H1 (cell line): ENCODE measurements around the gene NHSL2. TPM values are rescaled to one million over a fixed set of nuclear protein-coding genes. Genes with fewer than 3 reads are reported as not detected.

ENCODE experiments used
- CTCF ChIA-PET: fragments of 300-600 bp; sonication (Branson Sonifier 250); formaldehyde crosslinking; loops from one replicate; lab custom pipeline; 2021; ENCODE audit not compliant: partially characterized antibody; lab: Charles Lee
- POLR2A ChIA-PET: fragments of 300-600 bp; sonication (Branson Sonifier 250); formaldehyde crosslinking; loops from one replicate; lab custom pipeline; 2021; ENCODE audit warnings: inconsistent platforms; ENCODE audit not compliant: partially characterized antibody; lab: Charles Lee
- DNase-seq, 2 experiments: peaks; one replicate each; pipeline versions ENCODE4 v3.0.0 to v3.0.0-alpha.2; 2010 to 2022; ENCODE audit warnings: low spot score in 2 of 2, low read depth in 1 of 2, mixed read lengths in 1 of 2
- FAIRE-seq: peaks from 2 replicates; lab custom pipeline; 2011; peaks lifted over from hg19 to GRCh38; lab: Jason Lieb, UNC
- H2AFZ ChIP-seq: 2 replicates; pipeline ENCODE4 v1.8.1; 2012; ENCODE audit warnings: low read length, inconsistent platforms
- H2AK5ac ChIP-seq: 2 replicates; pipeline ENCODE4 v1.6.1; 2013; ENCODE audit warnings: low read depth, low read length
- H2BK120ac ChIP-seq: replicated peaks from 2 replicates; pipeline ENCODE3; 2013; ENCODE audit warnings: low read depth, low read length, inconsistent platforms
- H2BK12ac ChIP-seq: 2 replicates; pipeline ENCODE4 v1.6.1; 2013; ENCODE audit warnings: low read depth, low read length
- H2BK15ac ChIP-seq: 2 replicates; pipeline ENCODE4 v1.6.1; 2013; ENCODE audit warnings: low read length
- H2BK20ac ChIP-seq: 2 replicates; pipeline ENCODE4 v1.6.1; 2013; ENCODE audit warnings: low read length
- H2BK5ac ChIP-seq: 2 replicates; pipeline ENCODE4 v1.6.1; 2013; ENCODE audit warnings: low read depth, low read length
- H3K14ac ChIP-seq: 2 replicates; pipeline ENCODE4 v1.6.1; 2013; ENCODE audit warnings: inconsistent platforms; ENCODE audit not compliant: insufficient read length
- H3K18ac ChIP-seq: 2 replicates; pipeline ENCODE4 v1.6.1; 2013; ENCODE audit warnings: low read length; ENCODE audit errors: extremely low read depth
- H3K23ac ChIP-seq: 2 replicates; pipeline ENCODE4 v1.6.1; 2013; ENCODE audit warnings: inconsistent platforms; ENCODE audit not compliant: insufficient read length
- H3K23me2 ChIP-seq: 2 replicates; pipeline ENCODE4 v1.6.1; 2013; ENCODE audit warnings: low read depth, low read length
- H3K27ac ChIP-seq: 2 replicates; pipeline ENCODE4 v1.6.1; 2011; ENCODE audit warnings: low read depth, low read length, inconsistent platforms
- H3K27me3 ChIP-seq, 4 experiments: replicated peaks in 1 of 4; 1 replicate in 1 of 4; 2 replicates in 3 of 4; pipeline versions ENCODE4 v1.6.1 to v1.8.1; 2011 to 2013; ENCODE audit warnings: low read length in 3 of 4, mild to moderate bottlenecking in 3 of 4, inconsistent platforms in 2 of 4, mixed read lengths in 2 of 4, moderate library complexity in 1 of 4; ENCODE audit not compliant: control insufficient read depth in 3 of 4, insufficient read depth in 3 of 4; ENCODE audit errors: extremely low read depth in 1 of 4
- H3K36me3 ChIP-seq, 4 experiments: 2 replicates each; pipeline versions ENCODE4 v1.6.1 to v1.8.1; 2011 to 2013; ENCODE audit warnings: mild to moderate bottlenecking in 4 of 4, low read length in 3 of 4, moderate library complexity in 2 of 4, control low read depth in 1 of 4, inconsistent platforms in 1 of 4; ENCODE audit not compliant: insufficient read depth in 4 of 4, control insufficient read depth in 2 of 4
- H3K4ac ChIP-seq: replicated peaks from 2 replicates; pipeline ENCODE3; 2013; ENCODE audit warnings: low read length, low read depth, mixed read lengths, inconsistent platforms; ENCODE audit not compliant: insufficient read length
- H3K4me1 ChIP-seq, 4 experiments: replicated peaks in 1 of 4; 1 replicate in 1 of 4; 2 replicates in 3 of 4; pipeline versions ENCODE4 v1.6.1 to v1.8.1; 2011 to 2013; ENCODE audit warnings: low read length in 3 of 4, inconsistent platforms in 2 of 4, mixed read lengths in 1 of 4; ENCODE audit not compliant: insufficient read depth in 4 of 4, control insufficient read depth in 3 of 4
- H3K4me2 ChIP-seq, 2 experiments: 2 replicates each; pipeline versions ENCODE4 v1.6.1 to v1.8.1; 2011 to 2013; ENCODE audit warnings: low read depth in 2 of 2, low read length in 2 of 2, control low read depth in 1 of 2, inconsistent platforms in 1 of 2, mild to moderate bottlenecking in 1 of 2; ENCODE audit not compliant: insufficient read depth in 1 of 2
- H3K4me3 ChIP-seq, 4 experiments: fragments of 200-600, 300-600 bp in 1 of 4; sonication (generic), shearing (Covaris generic), sonication (Bioruptor Twin) in 1 of 4; 2 replicates each; pipeline versions ENCODE4 v1.5.1 to v1.8.1; 2011 to 2016; ENCODE audit warnings: low read length in 4 of 4, low read depth in 3 of 4, control low read depth in 2 of 4, inconsistent platforms in 2 of 4, mild to moderate bottlenecking in 2 of 4, mixed read lengths in 1 of 4, moderate library complexity in 1 of 4; ENCODE audit not compliant: insufficient read depth in 2 of 4; ENCODE audit errors: extremely low read depth in 1 of 4
- H3K56ac ChIP-seq: replicated peaks from 2 replicates; pipeline ENCODE3; 2013; ENCODE audit warnings: low read depth, mild to moderate bottlenecking, mixed read lengths, low read length, inconsistent platforms; ENCODE audit not compliant: insufficient read length
- H3K79me1 ChIP-seq: 2 replicates; pipeline ENCODE4 v1.6.1; 2013; ENCODE audit warnings: low read depth, low read length, control low read depth
- H3K79me2 ChIP-seq, 2 experiments: 2 replicates each; pipeline versions ENCODE4 v1.6.1 to v1.8.1; 2012 to 2013; ENCODE audit warnings: low read length in 2 of 2, mild to moderate bottlenecking in 2 of 2, inconsistent platforms in 1 of 2; ENCODE audit not compliant: insufficient read depth in 2 of 2, control insufficient read depth in 1 of 2
- H3K9ac ChIP-seq, 4 experiments: replicated peaks in 1 of 4; 1 replicate in 1 of 4; 2 replicates in 3 of 4; pipeline versions ENCODE4 v1.6.1 to v1.8.1; 2011 to 2013; ENCODE audit warnings: low read depth in 3 of 4, low read length in 3 of 4, control low read depth in 2 of 4, mild to moderate bottlenecking in 2 of 4, moderate library complexity in 2 of 4, inconsistent platforms in 1 of 4; ENCODE audit errors: extremely low read depth in 1 of 4
- H3K9me3 ChIP-seq, 2 experiments: 2 replicates each; pipeline versions ENCODE4 v1.6.1 to v1.8.1; 2012 to 2013; ENCODE audit warnings: mild to moderate bottlenecking in 2 of 2, moderate library complexity in 2 of 2, control low read depth in 1 of 2, inconsistent platforms in 1 of 2, low read depth in 1 of 2, low read length in 1 of 2, mixed read lengths in 1 of 2; ENCODE audit not compliant: insufficient read depth in 2 of 2
- H4K20me1 ChIP-seq, 2 experiments: replicated peaks in 1 of 2; 2 replicates each; pipeline versions ENCODE3 to v1.8.1; 2011 to 2013; ENCODE audit warnings: inconsistent platforms in 2 of 2, low read length in 2 of 2, mild to moderate bottlenecking in 1 of 2; ENCODE audit not compliant: insufficient read depth in 2 of 2, control insufficient read depth in 1 of 2
- H4K5ac ChIP-seq: 2 replicates; pipeline ENCODE4 v1.6.1; 2013; ENCODE audit warnings: low read length, low read depth, mixed read lengths, inconsistent platforms; ENCODE audit not compliant: insufficient read length
- H4K8ac ChIP-seq: 2 replicates; pipeline ENCODE4 v1.8.0; 2013; ENCODE audit warnings: mild to moderate bottlenecking, moderate library complexity, low read length, inconsistent platforms; ENCODE audit not compliant: insufficient read depth; ENCODE audit errors: extremely low read depth
- H4K91ac ChIP-seq: replicated peaks from 2 replicates; pipeline ENCODE3; 2013; ENCODE audit warnings: low read length, mixed read lengths, inconsistent platforms; ENCODE audit not compliant: insufficient read length
- CBX8 ChIP-seq: fragments of 300-800, 300-1000 bp; sonication (generic); IDR thresholded peaks from 2 replicates; pipeline ENCODE4 v1.7.1; 2016; ENCODE audit warnings: low read depth, low read length, borderline replicate concordance
- EGR1 ChIP-seq: IDR thresholded peaks from 2 replicates; pipeline ENCODE4 v1.6.1; 2011; ENCODE audit warnings: low read depth, low read length, borderline replicate concordance
- FOSL1 ChIP-seq: IDR thresholded peaks from 2 replicates; pipeline ENCODE4 v1.6.1; 2011; ENCODE audit warnings: mild to moderate bottlenecking, low read depth, low read length, moderate library complexity; ENCODE audit not compliant: insufficient read depth
- MAFK ChIP-seq: IDR thresholded peaks from 2 replicates; pipeline ENCODE4 v1.6.1; 2012; ENCODE audit warnings: low read depth, mild to moderate bottlenecking, improper control_type of control experiment, low read length
- POU5F1 ChIP-seq: IDR thresholded peaks from 2 replicates; pipeline ENCODE4 v1.6.1; 2011; ENCODE audit warnings: low read depth, mild to moderate bottlenecking, low read length, moderate library complexity
- WGBS, 2 experiments: shearing (Covaris generic) in 1 of 2; methylation state at CpG; one replicate each; pipeline versions ENCODE4 v1.1.6 to v1.1.7; 2013 to 2015; ENCODE audit warnings: low lambda C conversion rate in 2 of 2, mixed read lengths in 2 of 2, inconsistent platforms in 1 of 2, low coverage in 1 of 2, missing lambda C conversion rate in 1 of 2; ENCODE audit not compliant: insufficient replicate concordance in 2 of 2, insufficient coverage in 1 of 2, insufficient read length in 1 of 2; ENCODE audit errors: extremely low coverage in 1 of 2, missing lambda C conversion rate in 1 of 2; 5-methylcytosine and 5-hydroxymethylcytosine counted together
- polyA plus RNA-seq, 7 experiments: library from polyadenylated mRNA; depleted of rRNA in 3 of 7; stranded (reverse) in 5 of 7; unstranded in 2 of 7; fragments of >200 nt in 5 of 7; fragments of 200-250 nt in 2 of 7; gene quantifications; 1 replicate in 5 of 7; 2 replicates in 1 of 7; 4 replicates in 1 of 7; pipeline versions ENCODE4 v1.2.1 to v1.2.3, GENCODE V29; 2011 to 2013; ENCODE audit warnings: missing spikeins in 2 of 7, mixed read lengths in 2 of 7
- total RNA-seq: library from RNA; stranded (reverse); fragmentation: NEBNext Ultra II Directional; extraction: Animal tissue kit (Norgen Biotek cat#: 25700); gene quantifications from 2 replicates; pipeline ENCODE4 v1.2.1, GENCODE V29; 2021

Gene NHSL2
- total and polyA plus RNA-seq, 2 of the 8 experiments (the other 6 are each of a cell fraction or from before 2014, with no cell fraction given): 3.7 to 7.2 TPM

GRCh38 chrX:72142094-72142793 lies 231.6 kb downstream of the NHSL2 start:
- Histone ChIP-seq H3K27ac (no peak overlapping the region), H4K20me1 (peaks cover 0 to 3% of the 10 kb centered on the region in 2 experiments), H3K27me3 (no peaks in the 10 kb centered on the region), H3K79me1 (no peaks in the 10 kb centered on the region), H3K9me3 (no peaks in the 10 kb centered on the region), H3K56ac (no peak overlapping the region), H2AFZ (no peak overlapping the region), H3K36me3 (peaks cover 0 to 4% (median 2%) of the 10 kb centered on the region in 4 experiments; a peak in 2 of 8 replicates), H2AK5ac (no peak overlapping the region), H3K23me2 (no peaks in the 10 kb centered on the region), H3K4ac (no peak overlapping the region), H4K91ac (no peak overlapping the region), H4K8ac (no peak overlapping the region), H2BK12ac (no peak overlapping the region), H3K9ac (no peak overlapping the region), H3K4me1 (no peaks in the 10 kb centered on the region), H3K79me2 (no peaks in the 10 kb centered on the region), H3K18ac (no peak overlapping the region), H2BK120ac (no peak overlapping the region), H2BK15ac (no peak overlapping the region), H2BK5ac (no peak overlapping the region), H3K4me2 (no peak overlapping the region), H4K5ac (no peak overlapping the region), H3K14ac (no peak overlapping the region), H3K4me3 (no peak overlapping the region), H3K23ac (no peak overlapping the region), H2BK20ac (no peak overlapping the region)
- CTCF ChIA-PET: no interaction called here
- WGBS, 2 experiments: 75% methylated on average over 8 of the region's 8 CpGs; no CpG with 5 or more reads in 1 of the 2 experiments
- no peak for TF ChIP-seq MAFK
- TF ChIP-seq CBX8: no peak
- TF ChIP-seq FOSL1: no peak
- no peak for TF ChIP-seq EGR1
- no peak for TF ChIP-seq POU5F1
- DNase-seq (no peak), FAIRE-seq (no peak)
- POLR2A ChIA-PET: no interaction called here
